ENCODE measurements around the gene ACBD4. TPM values are rescaled to one million over a fixed set of nuclear protein-coding genes. Genes with fewer than 3 reads are reported as not detected.

Gene ACBD4
- total and polyA plus RNA-seq, 2 of the 13 experiments (the other 11 are each of a cell fraction or from before 2014, with no cell fraction given): 16.1 to 26.9 TPM

- TF ChIP-seq HNF1A (IDR thresholded peaks at IDR 0.05; ENCODE audit: low read depth): peak; percentile 37; the same call in 1 of the 2 replicates
- TF ChIP-seq HNF1A (CRISPR knock-in tag; IDR thresholded peaks at IDR 0.05; ENCODE audit: borderline replicate concordance): peak; percentile 77
- peak; percentile 67; the same call in 1 of the 2 replicates for TF ChIP-seq ZNF276 (CRISPR knock-in tag; IDR thresholded peaks at IDR 0.05; ENCODE audit: low read depth)
- TF ChIP-seq ERF (CRISPR knock-in tag; IDR thresholded peaks at IDR 0.05): peak; percentile 95
- TF ChIP-seq CC2D1A (CRISPR knock-in tag; IDR thresholded peaks at IDR 0.05): no peak
- peak; percentile 68; the same call in 1 of the 2 replicates for TF ChIP-seq SMARCC2 (IDR thresholded peaks at IDR 0.05)
- peak; percentile 94 for TF ChIP-seq ZMYM4 (CRISPR knock-in tag; IDR thresholded peaks at IDR 0.05)
- peak; percentile 85 for TF ChIP-seq SAP130 (CRISPR knock-in tag; IDR thresholded peaks at IDR 0.05; ENCODE audit: low read depth)
- TF ChIP-seq ZBTB20 (CRISPR knock-in tag; IDR thresholded peaks at IDR 0.05; ENCODE audit: borderline replicate concordance, low read depth): peak; percentile 77
- no peak for TF ChIP-seq ZBTB40 (IDR thresholded peaks at IDR 0.05)
- TF ChIP-seq ZBTB40 (CRISPR knock-in tag; IDR thresholded peaks at IDR 0.05): peak; percentile 90; the same call in 1 of the 2 replicates
- TF ChIP-seq ZSCAN25 (CRISPR knock-in tag; IDR thresholded peaks at IDR 0.05): peak; percentile 82
These were observed at the start of gene ACBD4 (continued) for GRCh38 chr17:45135192-45135977.
